Transverse colon (tissue), 4 donors: Measurements from ENCODE around the gene ABHD17B.

ENCODE experiments used
- CTCF ChIP-seq, 5 experiments: fragments of 200-600 bp in 3 of 5; fragments of 450-650 bp in 2 of 5; sonication (generic) in 3 of 5; IDR thresholded peaks; 1 replicate in 2 of 5; 2 replicates in 3 of 5; pipeline ENCODE4 v1.5.1; 2016 to 2017; ENCODE audit warnings: antibody characterized with exemption in 5 of 5, inconsistent platforms in 3 of 5, mild to moderate bottlenecking in 2 of 5, moderate library complexity in 1 of 5
- POLR2A ChIP-seq: fragments of 450-650 bp; IDR thresholded peaks from one replicate; pipeline ENCODE4 v1.6.1; 2016; ENCODE audit warnings: antibody characterized with exemption, mild to moderate bottlenecking, moderate library complexity
- POLR2AphosphoS5 ChIP-seq, 3 donors: sonication (generic); formaldehyde crosslinking; IDR thresholded peaks; one replicate each; pipeline ENCODE4 v1.6.1; 2016; ENCODE audit warnings: antibody characterized with exemption in 3 of 3

DNA sequence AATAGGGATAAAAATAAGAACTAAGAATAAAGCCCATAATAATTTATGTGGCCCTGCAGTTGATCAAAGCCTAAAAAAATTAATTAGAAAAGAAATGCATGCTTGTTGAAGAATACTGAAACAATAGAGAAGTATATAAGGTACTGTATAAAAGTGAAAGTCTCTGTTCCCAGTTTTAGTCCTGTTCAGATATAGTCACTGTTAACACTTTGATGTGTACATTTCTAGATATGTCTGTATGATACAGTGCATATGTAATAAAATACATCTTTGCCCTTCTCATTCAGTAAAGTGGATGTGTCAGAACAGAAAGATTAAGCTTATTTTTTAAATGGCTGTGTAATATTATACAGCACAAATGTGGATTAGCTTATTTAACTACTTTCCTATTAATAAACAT lies 4.5 kb upstream of the ABHD17B start:
- TF ChIP-seq CTCF (IDR thresholded peaks at IDR 0.05), result no peak
- TF ChIP-seq POLR2AphosphoS5 (IDR thresholded peaks at IDR 0.05), result no peak
- no peak for TF ChIP-seq POLR2A
